ENCODE results near the gene ESAM. TPM values are rescaled to one million over a fixed set of nuclear protein-coding genes. Genes with fewer than 3 reads are reported as not detected.

The ESAM gene
- total RNA-seq, 1 donor from 2014 or later = 490 TPM

DNA sequence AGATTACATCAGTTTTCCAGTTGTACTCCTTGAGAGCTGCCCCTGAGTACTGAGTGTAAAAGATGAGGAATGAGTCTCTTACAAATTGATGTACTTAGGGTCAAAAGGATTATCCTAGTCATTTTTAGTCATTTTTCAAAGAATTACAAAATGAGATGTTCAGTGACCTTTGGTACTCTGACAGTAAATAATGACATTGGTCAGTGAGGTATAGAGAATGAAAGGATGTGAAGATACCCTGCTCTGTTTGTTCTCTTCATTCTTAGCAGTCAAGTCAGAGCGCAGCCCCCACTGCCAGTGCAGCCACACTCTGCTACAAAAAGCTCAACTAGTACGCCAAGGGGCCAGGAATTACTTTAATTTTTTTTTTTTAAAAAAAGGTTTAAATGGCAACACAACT, 4.1 kb upstream of the ESAM start:
- H3K36me3 Mint-ChIP-seq (ENCODE audit: low read depth, unreplicated experiment) = peaks cover 9% of the 10 kb centered on the region
- H3K4me3 Mint-ChIP-seq (ENCODE audit: unreplicated experiment) = no peak overlapping the region
- no peaks in the 10 kb centered on the region for H3K9me3 Mint-ChIP-seq (ENCODE audit: unreplicated experiment)
- no peak for TF ChIP-seq CTCF (IDR thresholded peaks at IDR 0.05; ENCODE audit: unreplicated experiment)
- no peak for DNase-seq (ENCODE audit: low spot score)
- peaks cover 27% of the 10 kb centered on the region for H3K4me1 Mint-ChIP-seq (ENCODE audit: unreplicated experiment)
- H3K27me3 Mint-ChIP-seq (ENCODE audit: unreplicated experiment) = peaks cover 10% of the 10 kb centered on the region
- no peak overlapping the region for H3K27ac Mint-ChIP-seq (ENCODE audit: unreplicated experiment)

GRCh38 chr11:124763156-124763947, 1.3 kb upstream of the ESAM start:
- Mint-ChIP-seq H3K27me3 (ENCODE audit: unreplicated experiment) (peaks cover 12% of the 10 kb centered on the region), H3K36me3 (ENCODE audit: low read depth, unreplicated experiment) (peaks cover 22% of the 10 kb centered on the region), H3K9me3 (ENCODE audit: unreplicated experiment) (no peaks in the 10 kb centered on the region), H3K4me1 (ENCODE audit: unreplicated experiment) (peaks cover 15% of the 10 kb centered on the region), H3K4me3 (ENCODE audit: unreplicated experiment) (peak overlapping the region; percentile 95), H3K27ac (ENCODE audit: unreplicated experiment) (peak overlapping the region; percentile 88)
- peak; percentile 93 for DNase-seq (ENCODE audit: low spot score)
- TF ChIP-seq CTCF (IDR thresholded peaks at IDR 0.05; ENCODE audit: unreplicated experiment) = peak; percentile 77

DNA sequence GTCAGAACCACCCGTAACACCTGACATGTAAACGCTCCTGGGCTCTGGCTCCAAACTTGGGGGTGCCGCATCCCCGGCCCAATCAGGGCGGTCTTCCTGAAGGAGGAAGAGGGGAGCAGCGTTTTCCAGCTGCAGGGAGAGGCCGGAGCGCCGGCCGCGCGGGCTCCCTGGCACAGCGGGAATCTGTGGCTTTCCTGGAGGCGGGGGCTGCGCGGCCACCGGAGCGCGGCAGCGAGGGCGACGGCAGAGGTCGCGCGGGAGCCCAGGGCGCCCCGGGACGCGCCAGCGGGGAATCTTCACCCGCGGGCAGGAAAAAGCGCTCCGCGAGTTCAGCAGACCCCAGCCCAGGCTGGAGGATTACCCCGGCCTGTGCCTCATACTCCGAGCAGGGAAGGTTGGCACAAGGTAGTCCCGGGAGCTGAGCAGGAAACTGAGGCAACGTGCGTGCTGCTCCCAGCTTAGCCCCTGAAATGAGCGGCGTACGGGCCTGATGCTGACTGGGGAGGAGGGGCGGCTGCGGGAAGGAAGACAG, 600 bp upstream of the ESAM start:
- H3K9me3 Mint-ChIP-seq (ENCODE audit: unreplicated experiment) = no peaks in the 10 kb centered on the region
- H3K4me3 Mint-ChIP-seq (ENCODE audit: unreplicated experiment) = peak overlapping the region; percentile 95
- DNase-seq (ENCODE audit: low spot score) = peak; percentile 64
- H3K27me3 Mint-ChIP-seq (ENCODE audit: unreplicated experiment) = peaks cover 17% of the 10 kb centered on the region
- peaks cover 21% of the 10 kb centered on the region for H3K4me1 Mint-ChIP-seq (ENCODE audit: unreplicated experiment)
- peaks cover 29% of the 10 kb centered on the region for H3K36me3 Mint-ChIP-seq (ENCODE audit: low read depth, unreplicated experiment)
- no peak for TF ChIP-seq CTCF (IDR thresholded peaks at IDR 0.05; ENCODE audit: unreplicated experiment)
- peak overlapping the region; percentile 88 for H3K27ac Mint-ChIP-seq (ENCODE audit: unreplicated experiment)

GRCh38 chr11:124761301-124762104, 587 bp downstream of the ESAM start:
- no peaks in the 10 kb centered on the region for H3K9me3 Mint-ChIP-seq (ENCODE audit: unreplicated experiment)
- H3K4me1 Mint-ChIP-seq (ENCODE audit: unreplicated experiment) = peaks cover 33% of the 10 kb centered on the region
- H3K4me3 Mint-ChIP-seq (ENCODE audit: unreplicated experiment) = peak overlapping the region; percentile 98
- DNase-seq (ENCODE audit: low spot score) = peak; percentile 58
- no peak for TF ChIP-seq CTCF (IDR thresholded peaks at IDR 0.05; ENCODE audit: unreplicated experiment)
- H3K36me3 Mint-ChIP-seq (ENCODE audit: low read depth, unreplicated experiment) = peaks cover 39% of the 10 kb centered on the region
- H3K27ac Mint-ChIP-seq (ENCODE audit: unreplicated experiment) = peak overlapping the region; percentile 97
- peaks cover 20% of the 10 kb centered on the region for H3K27me3 Mint-ChIP-seq (ENCODE audit: unreplicated experiment)
